Measurements from ENCODE around the gene TMEM109. TPM values are rescaled to one million over a fixed set of nuclear protein-coding genes. Genes with fewer than 3 reads are reported as not detected.

The TMEM109 gene
- total and polyA plus RNA-seq, 2 of the 8 experiments (the other 6 are each of a cell fraction or from before 2014, with no cell fraction given) = 27.3 to 30.3 TPM

DNA sequence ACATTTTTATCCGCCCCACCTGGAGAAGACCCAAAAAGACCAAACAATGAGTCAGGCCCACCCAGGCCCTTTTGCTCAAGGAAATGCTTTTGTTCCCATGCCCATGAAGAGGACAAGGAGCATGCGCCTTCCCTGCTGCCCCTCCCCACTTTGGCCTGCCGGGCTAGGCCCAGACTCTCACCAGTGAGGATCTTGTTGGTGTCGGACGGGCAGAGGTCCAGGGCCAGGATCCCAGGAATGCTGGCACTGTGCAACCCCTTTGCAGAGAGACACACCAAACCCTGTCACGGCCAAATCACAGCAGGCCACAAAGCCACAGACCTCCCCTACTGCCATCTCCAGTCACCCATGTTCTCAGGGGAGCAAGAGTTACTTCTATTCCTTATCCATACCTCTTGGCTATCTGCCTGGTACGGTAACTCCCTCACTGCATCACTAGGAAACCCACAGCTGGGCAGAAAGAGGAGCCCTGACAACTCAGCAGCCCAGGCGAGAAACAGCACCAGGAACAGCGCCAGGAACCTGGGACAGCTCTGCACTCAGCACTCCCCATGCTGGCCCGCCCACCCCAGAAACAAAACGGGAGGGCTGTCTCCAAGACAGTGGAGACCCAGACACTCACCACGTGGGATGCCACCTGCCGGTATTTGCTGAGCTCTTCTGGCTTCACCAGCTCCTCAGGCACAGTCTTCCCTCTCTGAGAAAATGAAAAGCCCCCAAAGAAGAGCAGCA is 13.1 kb upstream of the TMEM109 start:
- H2BK12ac ChIP-seq (ENCODE audit: low read depth, low read length) = no peak overlapping the region
- H3K79me2 ChIP-seq (ENCODE audit: control insufficient read depth in 1 of 2, insufficient read depth in 2 of 2, low read length in 2 of 2) = peaks cover 22 to 39% of the 10 kb centered on the region in 2 experiments
- ChIA-PET POLR2A (ENCODE audit: partially characterized antibody) (interaction anchor here (1.6 kb wide), 1 partner anchor 50 kb away, joined by 8 read pairs; no protein-coding TSS in a partner anchor), CTCF (ENCODE audit: partially characterized antibody) (interaction anchor here (1.1 to 23.0 kb wide), 16 partner anchors 9 to 215 kb away, joined by 3 to 522 read pairs (median 5); no protein-coding TSS in a partner anchor)
- H4K5ac ChIP-seq (ENCODE audit: insufficient read length, low read depth, low read length) = no peak overlapping the region
- no peak overlapping the region for H3K4me2 ChIP-seq (ENCODE audit: insufficient read depth in 1 of 2, low read depth in 2 of 2, low read length in 2 of 2)
- H2BK15ac ChIP-seq (ENCODE audit: low read length) = no peak overlapping the region
- no peak overlapping the region for H3K56ac ChIP-seq (replicated peaks; ENCODE audit: insufficient read length, low read depth, low read length)
- no peak overlapping the region for H3K9ac ChIP-seq (replicated peaks in 1 of 4; ENCODE audit: extremely low read depth in 1 of 4, low read depth in 3 of 4, low read length in 3 of 4)
- H3K27ac ChIP-seq (ENCODE audit: low read depth, low read length) = no peak overlapping the region
- H3K14ac ChIP-seq (ENCODE audit: insufficient read length) = no peak overlapping the region
- H2BK20ac ChIP-seq (ENCODE audit: low read length) = no peak overlapping the region
- no peak overlapping the region for H2BK5ac ChIP-seq (ENCODE audit: low read depth, low read length)
- H4K20me1 ChIP-seq (replicated peaks in 1 of 2; ENCODE audit: control insufficient read depth in 1 of 2, insufficient read depth in 2 of 2, low read length in 2 of 2) = peaks cover 14 to 32% of the 10 kb centered on the region in 2 experiments
- H3K23ac ChIP-seq (ENCODE audit: insufficient read length) = no peak overlapping the region
- 90% methylated on average over 13 of the region's 13 CpGs; no CpG with 5 or more reads in 1 of the 2 experiments for WGBS, 2 experiments (ENCODE audit: extremely low coverage in 1 of 2, insufficient coverage in 1 of 2, insufficient read length in 1 of 2, insufficient replicate concordance in 2 of 2, low coverage in 1 of 2, low lambda C conversion rate in 2 of 2, missing lambda C conversion rate in 1 of 2)
- peaks cover 2% of the 10 kb centered on the region; the same call in 1 of the 2 replicates for H3K23me2 ChIP-seq (ENCODE audit: low read depth, low read length)
- no peak overlapping the region for H4K8ac ChIP-seq (ENCODE audit: extremely low read depth, insufficient read depth, low read length)
- H3K4me1 ChIP-seq (replicated peaks in 1 of 4; ENCODE audit: control insufficient read depth in 3 of 4, insufficient read depth in 4 of 4, low read length in 3 of 4) = peaks cover 2 to 8% (median 5%) of the 10 kb centered on the region in 4 experiments; a peak in 4 of 7 replicates
- H2BK120ac ChIP-seq (replicated peaks; ENCODE audit: low read depth, low read length) = no peak overlapping the region
- FAIRE-seq (no peak), DNase-seq (ENCODE audit: low read depth in 1 of 2, low spot score in 2 of 2) (no peak)
- H3K36me3 ChIP-seq (ENCODE audit: control insufficient read depth in 2 of 4, insufficient read depth in 4 of 4, low read length in 3 of 4) = peaks cover 34 to 73% (median 68%) of the 10 kb centered on the region in 4 experiments
- no peak overlapping the region for H4K91ac ChIP-seq (replicated peaks; ENCODE audit: insufficient read length, low read length)
- peaks cover 9% of the 10 kb centered on the region for H3K79me1 ChIP-seq (ENCODE audit: low read depth, low read length)
- H3K9me3 ChIP-seq (ENCODE audit: insufficient read depth in 2 of 2, low read depth in 1 of 2, low read length in 1 of 2) = no peaks in the 10 kb centered on the region
- no peak overlapping the region for H3K4me3 ChIP-seq (ENCODE audit: extremely low read depth in 1 of 4, insufficient read depth in 2 of 4, low read depth in 3 of 4, low read length in 4 of 4)
- TF ChIP-seq SP2 (IDR thresholded peaks at IDR 0.05; ENCODE audit: low read length) (no peak), TBP (IDR thresholded peaks at IDR 0.05; ENCODE audit: low read depth, low read length) (no peak), HDAC6 (IDR thresholded peaks at IDR 0.05; ENCODE audit: low read depth, low read length) (no peak), RFX5 (IDR thresholded peaks at IDR 0.05; ENCODE audit: borderline replicate concordance, low read depth, low read length) (no peak), ASH2L (IDR thresholded peaks at IDR 0.05; ENCODE audit: low read length) (no peak), CBX8 (IDR thresholded peaks at IDR 0.05; ENCODE audit: borderline replicate concordance, low read depth, low read length) (no peak), YY1 (IDR thresholded peaks at IDR 0.05; ENCODE audit: low read depth, low read length) (no peak), EZH2 (IDR thresholded peaks at IDR 0.05; ENCODE audit: low read depth, low read length, severe bottlenecking) (no peak), PHF8 (conservative IDR thresholded peaks at IDR 0.05; ENCODE audit: low read depth, low read length) (no peak), SIRT6 (IDR thresholded peaks at IDR 0.05; ENCODE audit: low read length) (no peak), BCL11A (IDR thresholded peaks at IDR 0.05; ENCODE audit: low read depth in 2 of 2, low read length in 2 of 2) (no peak), EP300 (IDR thresholded peaks at IDR 0.05; ENCODE audit: borderline replicate concordance in 1 of 2, low read depth in 2 of 2, low read length in 2 of 2) (no peak)
- H3K4ac ChIP-seq (replicated peaks; ENCODE audit: insufficient read length, low read depth, low read length) = no peak overlapping the region
- H3K27me3 ChIP-seq (replicated peaks in 1 of 4; ENCODE audit: control insufficient read depth in 3 of 4, extremely low read depth in 1 of 4, insufficient read depth in 3 of 4, low read length in 3 of 4) = no peaks in the 10 kb centered on the region
- H2AK5ac ChIP-seq (ENCODE audit: low read depth, low read length) = no peak overlapping the region
- H3K18ac ChIP-seq (ENCODE audit: extremely low read depth, low read length) = no peak overlapping the region
- H2AFZ ChIP-seq (ENCODE audit: low read length) = no peak overlapping the region
